SKM-1 (cell line): ENCODE results near the gene KIF26A.
"Not testable (repeated sequence)": the region's sequence is repeated elsewhere in the genome, so short reads cannot be mapped to it uniquely, and the experiment has no call there.

ENCODE experiments used
- DNase-seq: peaks from one replicate; lab custom pipeline; 2025; ENCODE audit not compliant: unreplicated experiment; lab: John Stamatoyannopoulos, UW

KIF26A gene

DNA sequence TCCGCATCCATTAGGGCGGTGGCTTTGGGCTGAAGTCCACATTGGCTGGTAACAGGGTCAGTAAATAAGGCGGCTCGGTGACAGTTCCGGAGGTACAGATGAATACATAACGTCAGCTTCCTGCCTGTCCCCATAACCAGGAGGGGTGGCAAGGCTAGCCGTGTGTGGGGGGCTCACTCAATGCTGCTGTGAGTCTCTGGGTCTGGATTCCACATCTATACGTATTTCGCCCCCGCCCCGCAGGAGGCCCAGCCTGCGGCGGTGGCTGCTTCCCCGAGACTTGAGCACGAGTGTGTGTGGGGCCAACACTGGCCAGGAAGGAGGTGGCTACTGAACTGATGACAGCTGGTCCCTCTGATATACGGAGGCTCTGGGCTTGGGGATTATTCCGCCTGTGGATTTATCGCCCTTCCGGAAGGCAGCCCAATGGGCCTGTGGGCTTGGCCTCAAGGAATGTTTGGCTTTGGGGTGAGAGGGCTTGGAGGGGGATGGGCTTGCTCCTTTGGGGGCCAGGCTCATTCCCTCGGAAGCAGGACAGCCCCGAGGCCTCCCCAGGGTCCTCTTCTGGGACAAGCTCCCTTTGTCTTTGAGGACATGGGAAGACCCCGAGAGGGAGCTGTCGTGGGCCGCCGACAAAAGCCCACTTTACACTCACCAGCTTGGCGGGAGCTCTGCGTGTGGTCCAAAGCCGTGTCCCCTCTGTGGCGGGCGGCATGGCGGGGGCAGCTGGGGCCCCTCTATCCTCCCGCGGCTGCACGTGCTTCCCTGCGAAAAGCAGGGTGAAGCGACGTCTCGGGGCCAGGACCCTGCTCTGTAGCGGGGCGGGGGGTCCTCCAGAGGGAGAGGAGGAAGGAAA, 82.1 kb downstream of the KIF26A start:
- no peak for DNase-seq

DNA sequence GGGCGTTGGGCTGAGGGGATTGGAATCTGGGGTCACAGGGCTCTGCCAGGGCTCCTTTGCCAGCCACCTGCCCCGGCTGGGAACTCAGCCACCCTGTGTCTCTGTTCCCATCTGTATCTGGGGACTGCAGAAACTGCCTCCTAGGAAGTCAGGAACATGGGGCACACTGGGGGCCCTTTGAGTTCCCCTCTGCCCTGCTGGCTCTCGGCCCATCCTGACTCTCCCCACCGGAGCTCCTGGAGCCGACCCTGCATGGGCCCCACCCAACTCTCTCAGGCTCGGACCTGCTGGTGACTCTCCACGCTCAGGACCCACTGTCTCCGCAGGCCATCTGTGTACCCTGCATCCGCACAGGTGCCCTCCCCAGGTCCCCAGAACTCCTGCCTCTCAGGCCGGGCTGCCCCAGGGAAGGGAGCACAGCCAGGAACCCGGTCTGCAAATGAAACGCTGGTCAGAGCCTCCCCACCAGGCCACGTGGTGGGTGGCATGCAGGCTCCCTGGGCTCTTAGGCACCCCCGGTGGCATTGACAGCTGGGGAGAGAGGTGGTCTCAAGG, 82.8 kb downstream of the KIF26A start:
- no peak for DNase-seq

DNA sequence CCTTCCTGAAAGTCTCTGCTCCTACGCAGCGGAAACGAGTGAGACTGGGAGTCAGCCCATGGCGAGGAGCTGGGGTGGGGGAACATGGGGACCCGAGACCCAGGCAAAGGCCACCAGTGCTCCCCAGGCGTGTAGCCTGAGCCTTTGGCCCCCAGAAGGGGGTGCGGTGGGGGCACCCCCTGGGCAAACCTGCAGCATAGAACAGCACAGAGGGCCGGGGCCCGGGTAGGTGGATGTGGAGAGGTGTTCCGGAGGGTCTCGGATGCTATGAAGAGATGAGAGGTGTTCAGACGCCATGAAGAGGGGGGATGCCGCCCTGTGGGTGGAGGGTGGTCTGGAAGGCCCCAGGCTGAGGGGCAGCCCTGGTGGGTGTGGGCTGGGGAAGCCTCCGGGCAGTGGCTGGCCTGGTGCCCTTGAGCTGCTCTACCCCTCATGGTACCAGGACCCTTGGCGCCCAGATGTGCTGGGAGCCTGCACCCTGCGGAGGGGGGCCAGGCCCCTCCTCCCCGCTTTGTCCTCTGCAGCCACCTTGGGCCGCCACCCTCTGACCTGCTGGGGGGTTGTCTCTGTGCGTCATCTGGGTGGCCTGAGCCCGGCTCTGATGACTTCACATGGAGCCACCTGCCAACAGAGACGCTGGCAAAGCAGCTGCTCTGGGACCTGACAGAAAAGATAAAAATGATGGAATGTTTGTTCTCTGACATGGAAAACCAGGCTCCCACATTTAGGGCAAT, 83.4 kb downstream of the KIF26A start:
- DNase-seq, result no peak

DNA sequence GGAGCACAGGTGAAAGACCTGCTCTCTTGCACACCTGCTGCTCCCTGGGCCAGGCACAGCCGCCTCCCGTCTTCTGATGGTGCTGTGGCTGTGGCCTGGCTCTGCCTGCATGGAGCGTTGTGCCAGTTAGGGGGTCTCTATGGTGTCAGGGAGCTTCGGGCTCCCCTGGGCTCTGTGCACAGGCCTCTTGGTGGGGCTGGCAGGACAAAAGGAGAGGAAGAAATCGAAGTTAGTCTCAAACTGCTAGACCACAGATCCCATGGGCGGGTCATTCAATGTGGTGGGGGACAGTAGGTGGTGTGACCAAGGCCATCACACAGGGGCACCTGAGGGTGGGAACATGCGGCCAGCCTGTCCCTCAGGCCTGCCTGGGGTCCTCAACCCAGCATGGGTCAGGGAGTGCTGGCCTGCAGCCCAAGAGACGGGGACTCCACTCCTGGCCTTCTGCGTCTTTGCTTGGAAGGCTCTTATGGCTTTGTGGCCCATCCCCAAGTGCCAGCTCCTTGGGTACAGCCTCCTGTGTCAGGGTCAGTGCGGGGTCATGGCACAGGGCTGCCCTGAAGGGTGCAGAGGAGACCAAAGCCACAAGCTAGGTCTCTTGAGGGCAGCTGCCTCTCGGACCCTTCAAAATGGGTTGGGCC, 84.1 kb downstream of the KIF26A start:
- DNase-seq, result no peak

DNA sequence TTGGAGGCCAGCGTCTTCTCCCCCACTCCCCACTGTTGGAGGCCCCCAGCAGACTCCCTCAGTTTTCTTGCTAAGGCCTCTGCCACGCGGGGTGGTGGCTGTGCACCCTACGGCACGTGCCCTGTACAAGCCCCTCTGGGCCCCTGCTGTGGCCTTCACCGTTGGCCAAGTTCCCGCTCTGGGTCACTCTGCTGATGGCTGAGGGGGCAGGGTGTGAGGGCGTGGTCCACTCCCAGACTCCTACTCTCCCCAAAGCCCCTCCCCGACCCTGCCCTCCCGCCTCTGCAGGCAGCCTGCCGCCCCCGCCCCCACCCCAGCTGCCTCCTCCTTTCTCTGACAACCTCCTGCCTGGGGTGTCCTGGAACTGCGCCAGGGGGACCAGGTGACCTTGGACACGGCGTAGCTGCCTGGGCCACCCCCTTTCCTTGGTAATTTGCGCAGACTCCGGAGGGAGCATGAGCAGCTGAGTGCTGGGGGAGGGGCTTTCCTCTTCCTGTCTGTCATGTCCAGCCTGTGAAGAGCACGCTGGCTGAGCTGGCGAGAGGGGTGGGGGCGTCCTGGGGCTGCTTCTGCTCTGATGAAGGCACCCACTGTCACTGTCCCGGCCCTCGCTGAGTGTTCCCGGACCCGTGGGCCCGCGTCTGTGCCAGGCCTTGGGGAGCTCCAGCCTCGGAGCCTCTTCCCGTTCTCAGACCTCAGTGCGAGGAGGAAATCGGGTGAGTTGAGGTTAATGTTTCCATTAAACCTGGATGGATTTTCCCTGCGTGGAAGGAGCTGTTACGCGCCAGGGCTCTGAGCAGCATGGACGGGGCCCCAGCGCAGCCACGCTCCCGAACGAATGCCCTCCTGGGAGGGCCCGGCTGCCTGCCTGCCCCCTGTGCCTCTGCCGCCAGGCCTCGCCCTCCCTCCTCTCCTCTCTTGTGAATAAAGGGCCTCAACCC, 85.0 kb downstream of the KIF26A start:
- DNase-seq, result no peak

DNA sequence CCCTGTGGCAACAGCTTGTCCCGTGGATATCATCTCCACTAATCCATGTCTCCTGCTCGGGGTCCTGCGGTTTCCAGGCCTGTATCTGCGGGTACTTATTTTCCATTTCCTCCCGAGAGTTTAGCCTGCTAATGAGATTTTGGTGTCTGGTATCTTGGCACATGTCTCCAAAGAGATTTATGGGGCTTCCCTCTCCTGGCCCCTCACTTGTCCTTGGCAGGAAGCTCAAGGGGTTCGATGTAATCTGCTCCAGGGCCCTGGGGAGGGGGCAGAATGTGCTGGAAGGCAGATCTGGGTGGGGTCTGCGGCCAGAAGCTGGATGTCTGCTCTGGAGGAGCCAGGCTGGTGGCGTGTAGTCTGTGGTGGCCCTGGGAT, 85.7 kb downstream of the KIF26A start:
- no peak for DNase-seq

DNA sequence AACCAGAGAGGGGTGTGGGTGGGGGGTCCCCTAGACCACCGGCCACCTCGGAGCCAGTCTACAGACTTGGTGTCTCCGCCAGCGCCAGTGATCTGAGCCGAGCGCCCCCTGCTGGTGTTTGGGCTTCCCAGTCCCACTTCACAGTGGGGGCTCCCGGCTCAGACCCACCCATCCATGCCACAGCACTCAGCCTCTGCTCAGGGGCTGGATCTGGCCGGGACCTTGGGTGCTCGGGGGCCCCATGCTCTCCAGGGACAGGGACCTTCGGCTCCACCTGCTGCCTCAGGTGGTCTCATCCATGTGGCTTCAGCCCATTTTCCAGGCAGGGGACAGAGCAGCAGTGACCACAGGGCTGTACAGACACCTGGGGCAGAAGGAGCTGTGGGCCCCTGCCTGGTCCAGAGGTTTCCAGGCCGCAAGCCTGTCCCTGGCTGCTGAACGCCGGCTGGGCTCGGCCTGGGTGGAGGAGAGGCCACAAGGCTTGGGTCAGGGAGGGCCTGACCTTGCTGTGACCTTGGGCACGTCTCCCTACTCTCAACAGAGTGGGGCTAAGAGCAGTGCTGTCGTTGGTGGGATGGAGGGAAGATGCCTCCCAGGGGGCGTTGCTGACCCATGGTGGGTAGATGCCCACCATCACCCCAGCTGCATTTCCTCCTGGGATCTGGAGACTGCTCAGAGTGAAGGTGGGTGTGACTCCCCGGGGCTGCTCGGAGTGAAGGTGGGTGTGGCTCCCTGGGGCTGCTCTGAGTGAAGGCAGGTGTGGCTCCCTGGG, 86.3 kb downstream of the KIF26A start:
- DNase-seq, result no peak

DNA sequence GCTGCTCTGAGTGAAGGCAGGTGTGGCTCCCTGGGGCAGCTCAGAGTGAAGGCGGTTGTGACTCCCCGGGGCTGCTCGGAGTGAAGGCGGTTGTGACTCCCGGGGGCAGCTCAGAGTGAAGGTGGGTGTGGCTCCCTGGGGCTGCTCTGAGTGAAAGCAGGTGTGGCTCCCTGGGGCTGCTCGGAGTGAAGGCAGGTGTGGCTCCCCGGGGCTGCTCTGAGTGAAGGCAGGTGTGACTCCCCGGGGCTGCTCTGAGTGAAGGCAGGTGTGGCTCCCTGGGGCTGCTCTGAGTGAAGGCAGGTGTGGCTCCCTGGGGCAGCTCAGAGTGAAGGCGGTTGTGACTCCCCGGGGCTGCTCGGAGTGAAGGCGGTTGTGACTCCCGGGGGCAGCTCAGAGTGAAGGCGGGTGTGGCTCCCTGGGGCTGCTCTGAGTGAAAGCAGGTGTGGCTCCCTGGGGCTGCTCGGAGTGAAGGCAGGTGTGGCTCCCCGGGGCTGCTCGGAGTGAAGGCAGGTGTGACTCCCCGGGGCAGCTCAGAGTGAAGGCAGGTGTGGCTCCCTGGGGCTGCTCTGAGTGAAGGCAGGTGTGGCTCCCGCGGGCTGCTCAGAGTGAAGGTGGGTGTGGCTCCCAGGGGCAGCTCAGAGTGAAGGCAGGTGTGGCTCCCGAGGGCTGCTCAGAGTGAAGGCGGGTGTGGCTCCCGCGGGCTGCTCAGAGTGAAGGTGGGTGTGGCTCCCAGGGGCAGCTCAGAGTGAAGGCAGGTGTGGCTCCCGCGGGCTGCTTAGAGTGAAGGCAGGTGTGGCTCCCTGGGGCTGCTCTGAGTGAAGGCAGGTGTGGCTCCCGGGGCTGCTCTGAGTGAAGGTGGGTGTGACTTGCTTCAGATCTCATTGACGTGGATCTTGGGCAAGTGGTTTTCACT, 87.1 kb downstream of the KIF26A start:
- DNase-seq, result not testable (repeated sequence)

DNA sequence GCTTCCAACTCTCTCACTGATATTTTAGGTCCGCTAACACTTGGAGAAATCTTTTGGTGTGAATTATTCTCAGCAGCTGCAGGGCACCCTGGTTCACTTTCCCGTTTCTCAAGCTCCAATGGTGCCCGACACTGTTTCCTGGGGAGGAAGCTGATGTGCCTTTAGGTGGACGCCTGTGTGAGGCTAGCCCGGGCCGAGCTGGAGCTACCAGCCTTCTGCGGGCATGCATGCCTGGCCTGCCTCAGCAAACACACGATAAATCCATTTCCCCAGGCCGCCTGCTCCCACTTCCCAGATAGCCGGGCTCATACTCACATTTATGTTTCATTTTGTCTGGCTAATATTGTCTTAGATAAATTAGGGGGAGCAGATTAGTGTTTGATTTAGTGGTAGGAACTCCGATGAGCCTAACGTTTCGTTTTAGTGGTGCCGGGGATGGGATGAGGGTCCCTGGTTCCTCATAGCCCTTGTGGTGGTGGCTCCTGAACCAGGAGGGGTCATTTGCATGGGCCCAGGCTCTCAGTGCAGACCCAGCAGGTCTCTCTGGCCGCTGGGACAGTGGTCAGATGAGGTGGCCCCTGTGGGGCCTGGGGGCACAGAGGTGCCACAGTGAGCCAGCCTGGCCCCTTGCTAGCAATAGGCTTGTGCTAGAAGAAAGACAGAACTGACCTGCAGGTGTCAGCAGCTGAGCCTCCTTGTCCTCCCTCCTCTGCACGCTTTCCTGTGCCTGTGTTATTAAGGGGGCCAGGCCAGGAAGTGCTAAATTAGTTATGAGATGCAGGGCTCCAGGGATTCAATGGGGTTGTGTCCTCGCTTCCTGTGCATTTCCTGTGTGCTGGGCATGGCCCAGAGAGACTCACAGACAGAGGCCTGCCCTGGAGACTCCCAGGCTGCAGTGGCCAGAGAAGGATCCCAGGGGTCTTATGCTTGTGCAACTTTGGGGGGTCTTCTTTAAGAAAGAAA, 88.3 kb downstream of the KIF26A start:
- no peak for DNase-seq

DNA sequence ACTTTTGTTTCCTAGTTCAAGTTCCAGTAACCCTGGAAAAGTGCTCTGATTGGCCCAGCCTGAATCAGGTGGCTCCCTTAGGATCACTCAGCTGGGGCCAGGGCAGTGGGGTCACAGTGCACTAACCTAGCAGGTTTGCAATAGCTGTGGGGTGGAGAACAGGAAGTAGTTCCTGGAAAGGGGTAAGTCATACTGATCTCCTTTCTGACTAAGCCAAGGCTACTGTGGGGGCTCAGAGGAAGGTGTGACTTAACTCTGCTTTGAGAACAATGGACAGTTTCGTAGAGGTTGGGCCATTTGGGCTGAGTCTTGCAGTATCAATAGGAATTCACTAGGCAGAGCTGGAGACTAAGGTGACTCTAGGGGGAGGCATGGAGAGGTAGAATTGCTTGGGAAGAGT, 89.4 kb downstream of the KIF26A start:
- no peak for DNase-seq

DNA sequence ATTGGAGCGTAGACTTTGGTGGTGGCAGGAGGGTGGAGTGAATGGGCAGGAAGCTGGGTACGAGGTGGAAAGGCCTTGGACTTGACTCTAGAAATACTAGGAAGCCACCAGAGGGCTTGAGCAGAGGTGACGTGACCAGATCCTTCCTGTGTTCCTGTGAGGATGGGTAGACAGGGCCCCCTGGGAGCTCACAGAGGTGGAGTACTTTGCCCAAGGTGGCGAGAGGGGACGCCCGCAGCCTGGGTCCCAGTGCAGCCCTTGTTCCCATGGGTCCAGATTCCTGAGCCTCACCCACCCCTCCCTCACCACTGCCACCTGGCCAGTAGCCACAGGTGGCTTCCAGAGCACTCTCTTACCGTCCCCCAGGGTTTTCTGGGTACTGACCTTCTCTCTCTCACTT, 89.8 kb downstream of the KIF26A start:
- DNase-seq, result no peak

DNA sequence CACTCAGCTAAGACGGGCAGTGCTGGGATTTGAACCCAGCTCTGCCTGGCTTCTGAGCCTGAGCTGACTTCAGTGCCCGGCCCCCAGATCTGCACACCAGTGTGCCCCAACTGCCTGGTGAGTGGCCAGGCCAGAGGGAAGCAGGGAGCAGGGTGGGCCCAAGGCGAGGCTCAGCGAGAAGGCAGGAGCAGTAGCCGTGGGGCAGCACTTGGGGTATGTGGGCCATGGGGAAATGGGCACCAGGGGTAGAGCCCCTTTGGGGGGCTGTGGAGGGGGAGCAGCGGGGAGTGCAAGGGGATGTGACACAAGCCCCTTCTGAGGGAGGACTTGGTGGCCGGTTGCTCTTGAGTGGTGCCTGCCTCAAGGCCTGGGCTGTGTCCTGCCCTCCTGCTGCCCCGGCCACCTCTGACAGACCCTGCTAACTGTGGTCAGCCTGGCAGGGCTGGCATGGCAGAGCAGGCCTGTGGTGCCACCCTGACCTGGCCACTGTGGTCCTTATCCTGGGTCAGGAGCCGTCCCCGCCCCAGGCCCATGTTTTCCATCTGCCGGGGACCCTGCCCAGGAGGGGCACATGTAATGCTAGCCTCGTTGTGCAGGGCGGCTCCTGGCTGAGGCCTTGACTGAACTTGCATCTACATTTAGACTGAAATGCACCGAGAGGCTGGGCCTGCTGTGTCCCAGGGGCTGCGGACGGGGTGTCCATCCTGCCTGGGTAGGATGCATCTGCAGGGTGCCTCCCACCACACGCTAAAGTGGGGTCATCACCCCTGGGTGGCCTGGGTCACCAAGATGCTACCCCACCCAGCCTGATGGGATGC, 90.5 kb downstream of the KIF26A start:
- DNase-seq, result no peak

DNA sequence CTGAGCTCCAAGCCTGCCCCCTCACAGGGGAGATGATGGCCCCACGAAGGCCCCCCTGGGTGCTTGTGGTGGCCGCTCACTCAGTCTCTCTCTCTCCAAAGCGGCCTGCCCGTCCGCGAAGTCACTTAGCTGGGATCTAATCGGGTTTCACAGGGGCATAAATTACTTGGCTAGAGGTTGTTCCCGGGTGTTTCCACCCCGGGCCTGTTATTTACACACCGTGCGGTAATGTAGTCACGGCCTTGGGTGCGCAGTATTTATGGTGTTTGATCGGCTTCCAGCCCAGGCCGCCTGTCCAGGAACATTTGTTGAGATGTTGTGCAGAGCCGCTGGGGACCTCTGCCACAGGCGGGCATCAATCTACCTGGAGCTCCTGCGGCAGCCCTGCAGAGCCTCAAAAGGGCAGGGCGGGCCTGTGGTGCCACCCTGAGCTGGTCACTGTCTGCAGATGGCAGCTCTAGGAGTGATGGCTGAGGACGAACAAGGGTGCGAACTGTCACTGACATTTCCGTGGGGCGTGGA, 91.2 kb downstream of the KIF26A start:
- no peak for DNase-seq

DNA sequence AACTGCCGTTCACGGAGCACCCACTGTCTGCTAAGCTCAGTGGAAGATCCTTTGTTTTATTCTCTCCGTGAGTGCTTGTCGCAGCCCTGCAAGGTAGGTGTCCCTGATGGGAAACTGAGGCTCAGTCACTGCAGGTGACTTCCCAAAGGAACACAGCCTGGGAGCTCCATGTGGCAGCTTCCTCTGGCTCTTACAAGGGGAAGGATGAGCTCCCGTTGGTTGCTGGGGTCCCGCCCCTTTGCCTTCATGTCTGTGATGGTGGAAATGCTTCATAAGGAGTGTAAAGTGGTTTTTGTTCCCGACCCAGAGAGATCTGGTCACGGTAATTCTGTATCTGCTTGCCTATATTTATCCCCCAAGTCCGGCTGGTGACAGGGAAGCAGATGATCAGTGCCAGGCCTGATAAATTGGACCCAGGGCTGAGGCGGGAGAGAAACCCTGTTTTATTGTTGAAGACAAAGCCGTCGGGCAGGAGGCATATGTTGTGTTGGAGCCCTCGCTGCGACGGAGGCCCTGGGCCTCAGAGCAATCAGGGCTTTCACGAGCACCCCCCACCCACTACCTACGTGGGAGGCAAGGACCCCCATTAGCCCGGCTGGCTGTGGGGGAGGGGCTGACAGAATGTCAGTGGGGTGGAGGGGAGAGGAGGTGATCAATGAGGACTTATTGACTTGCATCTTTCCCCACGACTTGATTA, 91.9 kb downstream of the KIF26A start:
- DNase-seq, result no peak
